Measurements from ENCODE around the gene SKA2. TPM values are rescaled to one million over a fixed set of nuclear protein-coding genes. Genes with fewer than 3 reads are reported as not detected.

The SKA2 gene
- total RNA-seq (2021; fragmentation: NEBNext Ultra II Directional; extraction: Animal tissue kit (Norgen Biotek cat#: 25700)) (80.8 and 95.8 TPM in 2 replicates), polyA plus RNA-seq (2011; rRNA removed) (15.6 and 20.9 TPM in 2 replicates), polyA minus RNA-seq (2011; rRNA and poly(A)+ RNA removed) (11.5 and 21.8 TPM in 2 replicates)
- polyA plus RNA-seq (2011; cell fraction: cytosol; rRNA removed): 33.5 TPM
- polyA plus RNA-seq (2011; cell fraction: nucleus; rRNA removed): 8.6 TPM
- 54.2 to 127 TPM (median 64.7 TPM) in 4 replicates for polyA plus RNA-seq (2012, experiment 1 of 2)
- polyA plus RNA-seq (2012, experiment 2 of 2): 29.5 TPM
- 173 TPM for polyA plus RNA-seq (2013, experiment 1 of 2)
- 180 TPM for polyA plus RNA-seq (2013, experiment 2 of 2)
- 16.1 TPM for polyA minus RNA-seq (2011; cell fraction: cytosol; rRNA and poly(A)+ RNA removed)
- 20.1 TPM for polyA minus RNA-seq (2011; cell fraction: nucleus; rRNA and poly(A)+ RNA removed)
- long read RNA-seq, experiment 1, transcript SKA2-201 (4 exons, 2,798 nt): major isoform, 30 of 68 reads
- long read RNA-seq, experiment 1, transcript SKA2-206 (3 exons, 595 nt): minor isoform, 13 of 68 reads
- long read RNA-seq, experiment 1, partial matches to known transcripts: 6 of 68 reads
- long read RNA-seq, experiment 1, other reads (novel, unspliced or antisense): 15 of 68 reads
- long read RNA-seq, experiment 2, transcript SKA2-201 (4 exons, 2,798 nt): major isoform, 46 of 62 reads
- long read RNA-seq, experiment 2, partial matches to known transcripts: 0 of 62 reads
- long read RNA-seq, experiment 2, other reads (novel, unspliced or antisense): 9 of 62 reads

GRCh38 chr17:59154721-59155438 lies at the start of gene SKA2:
Gene SKA2 (minus strand): TSS chr17:59155186. CDS start chr17:59155163, 23 bp downstream.
- peaks cover 0 to 8% (median 3%) of the 10 kb centered on the region in 4 experiments; a peak in 4 of 7 replicates for H3K4me1 ChIP-seq (replicated peaks in 1 of 4; ENCODE audit: control insufficient read depth in 3 of 4, insufficient read depth in 4 of 4, low read length in 3 of 4)
- H3K4ac ChIP-seq (replicated peaks; ENCODE audit: insufficient read length, low read depth, low read length): peak within 1 kb of the TSS; percentile 81
- peak within 1 kb of the TSS; percentile 74 for H3K14ac ChIP-seq (ENCODE audit: insufficient read length)
- peak within 1 kb of the TSS; percentile 89 for H3K56ac ChIP-seq (replicated peaks; ENCODE audit: insufficient read length, low read depth, low read length)
- no peaks in the 10 kb centered on the region for H3K27me3 ChIP-seq (replicated peaks in 1 of 4; ENCODE audit: control insufficient read depth in 3 of 4, extremely low read depth in 1 of 4, insufficient read depth in 3 of 4, low read length in 3 of 4)
- H3K79me1 ChIP-seq (ENCODE audit: low read depth, low read length): no peaks in the 10 kb centered on the region
- H3K79me2 ChIP-seq (ENCODE audit: control insufficient read depth in 1 of 2, insufficient read depth in 2 of 2, low read length in 2 of 2): peaks cover 12 to 86% of the 10 kb centered on the region in 2 experiments
- H4K5ac ChIP-seq (ENCODE audit: insufficient read length, low read depth, low read length): peak within 1 kb of the TSS; percentile 97
- H3K9me3 ChIP-seq (ENCODE audit: insufficient read depth in 2 of 2, low read depth in 1 of 2, low read length in 1 of 2): no peaks in the 10 kb centered on the region
- H3K4me3 ChIP-seq (ENCODE audit: extremely low read depth in 1 of 4, insufficient read depth in 2 of 4, low read depth in 3 of 4, low read length in 4 of 4): peak within 1 kb of the TSS; percentile 90 to 96 (median 94)
- peak within 1 kb of the TSS; percentile 99 for H2BK5ac ChIP-seq (ENCODE audit: low read depth, low read length)
- H2AFZ ChIP-seq (ENCODE audit: low read length): no peak within 1 kb of the TSS; the same call in 1 of the 2 replicates
- DNase-seq (ENCODE audit: low read depth in 1 of 2, low spot score in 2 of 2) (peak; percentile 92 to 99), FAIRE-seq (no peak)
- peaks cover 3% of the 10 kb centered on the region in 2 experiments for H4K20me1 ChIP-seq (replicated peaks in 1 of 2; ENCODE audit: control insufficient read depth in 1 of 2, insufficient read depth in 2 of 2, low read length in 2 of 2)
- H2AK5ac ChIP-seq (ENCODE audit: low read depth, low read length): peak within 1 kb of the TSS; percentile 98; the same call in 1 of the 2 replicates
- no peak within 1 kb of the TSS for H2BK20ac ChIP-seq (ENCODE audit: low read length)
- no peak within 1 kb of the TSS for H3K23ac ChIP-seq (ENCODE audit: insufficient read length)
- H4K91ac ChIP-seq (replicated peaks; ENCODE audit: insufficient read length, low read length): peak within 1 kb of the TSS; percentile 22
- peak within 1 kb of the TSS; percentile 92 for H3K27ac ChIP-seq (ENCODE audit: low read depth, low read length)
- H3K36me3 ChIP-seq (ENCODE audit: control insufficient read depth in 2 of 4, insufficient read depth in 4 of 4, low read length in 3 of 4): no peaks in the 10 kb centered on the region; a peak in 1 of 8 replicates
- H3K23me2 ChIP-seq (ENCODE audit: low read depth, low read length): peaks cover 9% of the 10 kb centered on the region
- H3K9ac ChIP-seq (replicated peaks in 1 of 4; ENCODE audit: extremely low read depth in 1 of 4, low read depth in 3 of 4, low read length in 3 of 4): peak within 1 kb of the TSS; percentile 92 to 99 (median 98)
- H3K18ac ChIP-seq (ENCODE audit: extremely low read depth, low read length): peak within 1 kb of the TSS; percentile 99
- H2BK12ac ChIP-seq (ENCODE audit: low read depth, low read length): peak within 1 kb of the TSS; percentile 95; the same call in 1 of the 2 replicates
- H2BK15ac ChIP-seq (ENCODE audit: low read length): 0 out of 2 replicates have a peak within 1 kb of the TSS, but pooled peaks have one; percentile 25
- WGBS, 2 experiments (ENCODE audit: extremely low coverage in 1 of 2, insufficient coverage in 1 of 2, insufficient read length in 1 of 2, insufficient replicate concordance in 2 of 2, low coverage in 1 of 2, low lambda C conversion rate in 2 of 2, missing lambda C conversion rate in 1 of 2): 2% methylated on average over 38 of the region's 39 CpGs; no CpG with 5 or more reads in 1 of the 2 experiments
- H4K8ac ChIP-seq (ENCODE audit: extremely low read depth, insufficient read depth, low read length): peak within 1 kb of the TSS; percentile 93; the same call in 1 of the 2 replicates
- ChIA-PET CTCF (ENCODE audit: partially characterized antibody) (interaction anchor here (0.9 to 1.6 kb wide), 4 partner anchors 9 to 383 kb away, joined by 3 to 6 read pairs (median 3); no protein-coding TSS in a partner anchor), POLR2A (ENCODE audit: partially characterized antibody) (interaction anchor here (0.6 to 2.8 kb wide), 19 partner anchors 9 to 637 kb away, joined by 3 to 32 read pairs (median 4); partner anchors contain the start of genes CLTC, SMG8 and TRIM37)
- peak within 1 kb of the TSS; percentile 79 to 92 for H3K4me2 ChIP-seq (ENCODE audit: insufficient read depth in 1 of 2, low read depth in 2 of 2, low read length in 2 of 2)
- no peak within 1 kb of the TSS for H2BK120ac ChIP-seq (replicated peaks; ENCODE audit: low read depth, low read length)
- TF ChIP-seq GTF2F1 (IDR thresholded peaks at IDR 0.05; ENCODE audit: borderline replicate concordance, low read depth, low read length) (0 out of 2 replicates have a peak, but pooled peaks have one; percentile 35), EP300 (IDR thresholded peaks at IDR 0.05; ENCODE audit: borderline replicate concordance in 1 of 2, low read depth in 2 of 2, low read length in 2 of 2) (no peak), SP4 (IDR thresholded peaks at IDR 0.05; ENCODE audit: low read length) (peak; percentile 92; the same call in 1 of the 2 replicates), SAP30 (IDR thresholded peaks at IDR 0.05; ENCODE audit: insufficient read depth, insufficient replicate concordance, low read length) (peak; percentile 65), TCF12 (IDR thresholded peaks at IDR 0.05; ENCODE audit: low read depth, low read length) (no peak), TBP (IDR thresholded peaks at IDR 0.05; ENCODE audit: low read depth, low read length) (peak; percentile 91), POU5F1 (IDR thresholded peaks at IDR 0.05; ENCODE audit: low read depth, low read length) (no peak)
